ENCODE measurements around the gene PBX1. TPM values are rescaled to one million over a fixed set of nuclear protein-coding genes. Genes with fewer than 3 reads are reported as not detected.

PBX1 gene
- total RNA-seq, 1 experiment from 2014 or later: 9.8 TPM

GRCh38 chr1:164660775-164661174 lies 101.8 kb downstream of the PBX1 start:
- ChIA-PET CTCF (interaction anchor here (0.9 kb wide), 1 partner anchor 23 kb away, joined by 3 read pairs; no protein-coding TSS in a partner anchor), POLR2A (ENCODE audit: unreplicated experiment) (no interaction called here)
- H3K9me2 ChIP-seq (replicated peaks; ENCODE audit: low read length): no peaks in the 10 kb centered on the region
- no peak overlapping the region for H3K9ac ChIP-seq (ENCODE audit: low read length)
- H3K27me3 ChIP-seq (ENCODE audit: low read length): no peaks in the 10 kb centered on the region
- DNase-seq (no peak), ATAC-seq (no peak)
- no peaks in the 10 kb centered on the region for H4K20me1 ChIP-seq (ENCODE audit: low read length)
- no peaks in the 10 kb centered on the region for H3K79me2 ChIP-seq (ENCODE audit: low read length)
- no peaks in the 10 kb centered on the region for H3K9me3 ChIP-seq (ENCODE audit: low read length)
- peak overlapping the region; percentile 64 for H3K4me2 ChIP-seq (ENCODE audit: low read length)
- TF ChIP-seq EZH2phosphoT487 (IDR thresholded peaks at IDR 0.05; ENCODE audit: borderline replicate concordance, low read length) (no peak), CTCF (conservative IDR thresholded peaks at IDR 0.05; ENCODE audit: low read depth, low read length) (no peak), EZH2 (IDR thresholded peaks at IDR 0.05; ENCODE audit: low read length, unreplicated experiment) (no peak)
- intact Hi-C loops (cut with micrococcal nuclease): loop anchor here (1.0 kb wide), 1 partner anchor 107 kb away; no protein-coding TSS in a partner anchor
- no peak overlapping the region for H3K4me3 ChIP-seq (ENCODE audit: low read length)
- H3K4me1 ChIP-seq (ENCODE audit: insufficient read depth, low read length): peaks cover 32% of the 10 kb centered on the region
- H2AFZ ChIP-seq (ENCODE audit: low read length): no peak overlapping the region
- H3K27ac ChIP-seq (ENCODE audit: low read length): no peak overlapping the region
- H3K36me3 ChIP-seq (ENCODE audit: low read depth, low read length): no peaks in the 10 kb centered on the region
- no TSS peak for BruUV-seq (replicated peaks)
- H3F3A ChIP-seq (ENCODE audit: low read length, unreplicated experiment): peaks cover 3% of the 10 kb centered on the region

GRCh38 chr1:164662462-164662861 lies 103.5 kb downstream of the PBX1 start:
- Histone ChIP-seq H3K4me1 (ENCODE audit: insufficient read depth, low read length) (peaks cover 25% of the 10 kb centered on the region), H3K4me2 (ENCODE audit: low read length) (no peak overlapping the region), H3K9ac (ENCODE audit: low read length) (no peak overlapping the region), H3K9me2 (replicated peaks; ENCODE audit: low read length) (no peaks in the 10 kb centered on the region), H3K9me3 (ENCODE audit: low read length) (no peaks in the 10 kb centered on the region), H3K27ac (ENCODE audit: low read length) (no peak overlapping the region), H3K79me2 (ENCODE audit: low read length) (no peaks in the 10 kb centered on the region), H3F3A (ENCODE audit: low read length, unreplicated experiment) (no peaks in the 10 kb centered on the region), H3K4me3 (ENCODE audit: low read length) (no peak overlapping the region), H3K27me3 (ENCODE audit: low read length) (no peaks in the 10 kb centered on the region), H4K20me1 (ENCODE audit: low read length) (no peaks in the 10 kb centered on the region), H2AFZ (ENCODE audit: low read length) (no peak overlapping the region), H3K36me3 (ENCODE audit: low read depth, low read length) (no peaks in the 10 kb centered on the region)
- no TSS peak for BruUV-seq (replicated peaks)
- ATAC-seq (no peak), DNase-seq (no peak)
- TF ChIP-seq CTCF (conservative IDR thresholded peaks at IDR 0.05; ENCODE audit: low read depth, low read length): no peak
- no peak for TF ChIP-seq EZH2 (IDR thresholded peaks at IDR 0.05; ENCODE audit: low read length, unreplicated experiment)
- TF ChIP-seq EZH2phosphoT487 (IDR thresholded peaks at IDR 0.05; ENCODE audit: borderline replicate concordance, low read length): no peak
- ChIA-PET CTCF (no interaction called here), POLR2A (ENCODE audit: unreplicated experiment) (no interaction called here)
- intact Hi-C loops (cut with micrococcal nuclease): no loop called here

GRCh38 chr1:164662955-164663354 lies 104.0 kb downstream of the PBX1 start:
- Histone ChIP-seq H3K4me1 (ENCODE audit: insufficient read depth, low read length) (peaks cover 25% of the 10 kb centered on the region), H4K20me1 (ENCODE audit: low read length) (no peaks in the 10 kb centered on the region), H3K36me3 (ENCODE audit: low read depth, low read length) (no peaks in the 10 kb centered on the region), H2AFZ (ENCODE audit: low read length) (no peak overlapping the region), H3K4me2 (ENCODE audit: low read length) (no peak overlapping the region), H3K9ac (ENCODE audit: low read length) (no peak overlapping the region), H3K9me3 (ENCODE audit: low read length) (no peaks in the 10 kb centered on the region), H3K9me2 (replicated peaks; ENCODE audit: low read length) (no peaks in the 10 kb centered on the region), H3K4me3 (ENCODE audit: low read length) (no peak overlapping the region), H3K79me2 (ENCODE audit: low read length) (no peaks in the 10 kb centered on the region), H3K27ac (ENCODE audit: low read length) (no peak overlapping the region), H3K27me3 (ENCODE audit: low read length) (no peaks in the 10 kb centered on the region), H3F3A (ENCODE audit: low read length, unreplicated experiment) (no peaks in the 10 kb centered on the region)
- ChIA-PET CTCF (no interaction called here), POLR2A (ENCODE audit: unreplicated experiment) (no interaction called here)
- ATAC-seq: no peak
- BruUV-seq (replicated peaks): no TSS peak
- DNase-seq: no peak
- intact Hi-C loops (cut with micrococcal nuclease): no loop called here
- TF ChIP-seq EZH2phosphoT487 (IDR thresholded peaks at IDR 0.05; ENCODE audit: borderline replicate concordance, low read length) (no peak), EZH2 (IDR thresholded peaks at IDR 0.05; ENCODE audit: low read length, unreplicated experiment) (no peak), CTCF (conservative IDR thresholded peaks at IDR 0.05; ENCODE audit: low read depth, low read length) (no peak)
